HG02870 (cell line): ENCODE results near the gene JPT2.
"Not testable (repeated sequence)": the region's sequence is repeated elsewhere in the genome, so short reads cannot be mapped to it uniquely, and the experiment has no call there.

ENCODE experiments used
- ATAC-seq: cut with Tn5 transposase; IDR thresholded peaks from one replicate; pipeline ENCODE4 v1.9.1; 2021; ENCODE audit warnings: mild to moderate bottlenecking, moderate library complexity; ENCODE audit not compliant: unreplicated experiment

The JPT2 gene

GRCh38 chr16:1727651-1728624 lies 49.9 kb downstream of the JPT2 start:
- no peak for ATAC-seq

GRCh38 chr16:1729026-1729425 lies 50.9 kb downstream of the JPT2 start:
- no peak for ATAC-seq

GRCh38 chr16:1729445-1729844 lies 51.4 kb downstream of the JPT2 start:
- ATAC-seq, result no peak

- ATAC-seq, result no peak
These were observed 53.0 kb downstream of the JPT2 start for GRCh38 chr16:1731073-1731472.

GRCh38 chr16:1731603-1732002 lies 53.5 kb downstream of the JPT2 start:
- ATAC-seq, result no peak

GRCh38 chr16:1732071-1732470 lies 54.0 kb downstream of the JPT2 start:
- ATAC-seq, result no peak

GRCh38 chr16:1732551-1732987 lies 54.5 kb downstream of the JPT2 start:
- not testable (repeated sequence) for ATAC-seq

- no peak for ATAC-seq
These were observed 56.0 kb downstream of the JPT2 start for GRCh38 chr16:1734123-1734522.

- ATAC-seq, result no peak
These were observed 56.7 kb downstream of the JPT2 start for GRCh38 chr16:1734816-1735215.

- ATAC-seq, result no peak
These were observed 62.2 kb downstream of the JPT2 start for GRCh38 chr16:1740234-1740633.

GRCh38 chr16:1740781-1741490 lies 62.9 kb downstream of the JPT2 start:
- no peak for ATAC-seq

- ATAC-seq, result no peak
These were observed 63.6 kb downstream of the JPT2 start for GRCh38 chr16:1741553-1742165.

GRCh38 chr16:1743376-1744337 lies 65.6 kb downstream of the JPT2 start:
- ATAC-seq, result no peak

GRCh38 chr16:1744338-1744840 lies 66.3 kb downstream of the JPT2 start:
- no peak for ATAC-seq

- ATAC-seq, result no peak
These were observed 67.3 kb downstream of the JPT2 start for GRCh38 chr16:1745181-1745899.

- ATAC-seq, result no peak
These were observed 68.0 kb downstream of the JPT2 start for GRCh38 chr16:1745900-1746692.

GRCh38 chr16:1746693-1747195 lies 68.7 kb downstream of the JPT2 start:
- ATAC-seq, result no peak

- no peak for ATAC-seq
These were observed 69.9 kb downstream of the JPT2 start for GRCh38 chr16:1747934-1748333.
